ENCODE data around the gene TMEM63C. TPM values are rescaled to one million over a fixed set of nuclear protein-coding genes. Genes with fewer than 3 reads are reported as not detected.
"Not testable (repeated sequence)": the region's sequence is repeated elsewhere in the genome, so short reads cannot be mapped to it uniquely, and the experiment has no call there.

Gene TMEM63C
- total and polyA plus RNA-seq, 8 donors: 0.14 to 8.8 (median 1.4) TPM; not detected in 2

GRCh38 chr14:77276959-77277358 is 95.4 kb downstream of the TMEM63C start:
- intact Hi-C loops (cut with DNase I; ENCODE audit: low total_unique reads): no loop called here
- TF ChIP-seq EP300 (IDR thresholded peaks at IDR 0.05): no peak
- no peak for TF ChIP-seq POLR2AphosphoS5 (IDR thresholded peaks at IDR 0.05)
- H3K27ac ChIP-seq: no peak overlapping the region
- H3K27me3 ChIP-seq: peaks cover 0 to 12% (median 0%) of the 10 kb centered on the region in 3 donors
- no peak overlapping the region for H3K4me3 ChIP-seq
- peaks cover 0 to 6% (median 3%) of the 10 kb centered on the region in 4 donors for H3K9me3 ChIP-seq
- WGBS, 5 donors: 83 to 97% (median 93%) methylated on average over 11 to 12 of the region's 12 CpGs
- DNase-seq: no peak
- peaks cover 20 to 75% (median 57%) of the 10 kb centered on the region in 4 donors for H3K36me3 ChIP-seq
- no peaks in the 10 kb centered on the region for H3K4me1 ChIP-seq

GRCh38 chr14:77278461-77279230 is 97.0 kb downstream of the TMEM63C start:
- Histone ChIP-seq H3K9me3 (peaks cover 0 to 5% (median 2%) of the 10 kb centered on the region in 4 donors), H3K27me3 (no peaks in the 10 kb centered on the region), H3K36me3 (peaks cover 31 to 92% (median 74%) of the 10 kb centered on the region in 4 donors), H3K4me1 (no peaks in the 10 kb centered on the region), H3K4me3 (no peak overlapping the region), H3K27ac (no peak overlapping the region)
- intact Hi-C loops (cut with DNase I; ENCODE audit: low total_unique reads): no loop called here
- TF ChIP-seq EP300 (IDR thresholded peaks at IDR 0.05) (no peak), CTCF (IDR thresholded peaks at IDR 0.05) (no peak), POLR2A (IDR thresholded peaks at IDR 0.05) (no peak), POLR2AphosphoS5 (IDR thresholded peaks at IDR 0.05) (no peak)
- no peak for DNase-seq
- WGBS, 5 donors: 91 to 97% (median 94%) methylated on average over 10 to 14 of the region's 14 CpGs

GRCh38 chr14:77279719-77280118 is 98.1 kb downstream of the TMEM63C start:
- H3K27me3 ChIP-seq: no peaks in the 10 kb centered on the region
- intact Hi-C loops (cut with DNase I; ENCODE audit: low total_unique reads): no loop called here
- no peak overlapping the region for H3K27ac ChIP-seq
- no peaks in the 10 kb centered on the region for H3K4me1 ChIP-seq
- no peak for DNase-seq
- peaks cover 37 to 98% (median 85%) of the 10 kb centered on the region in 4 donors for H3K36me3 ChIP-seq
- no peak overlapping the region for H3K4me3 ChIP-seq
- WGBS, 5 donors: 89 to 97% (median 93%) methylated on average over 12 to 13 of the region's 13 CpGs
- no peak for TF ChIP-seq POLR2AphosphoS5 (IDR thresholded peaks at IDR 0.05)
- H3K9me3 ChIP-seq: no peaks in the 10 kb centered on the region

GRCh38 chr14:77280921-77281320 is 99.3 kb downstream of the TMEM63C start:
- H3K27me3 ChIP-seq; H3K4me3 ChIP-seq; DNase-seq; H3K4me1 ChIP-seq; H3K9me3 ChIP-seq; intact Hi-C loops (cut with DNase I; ENCODE audit: low total_unique reads); H3K27ac ChIP-seq: not testable (repeated sequence)
- peaks cover 46 to 100% (median 97%) of the 10 kb centered on the region in 4 donors for H3K36me3 ChIP-seq
- 96 to 100% (median 98%) methylated on average over 4 of the region's 4 CpGs for WGBS, 5 donors

GRCh38 chr14:77281852-77282410 is 100.3 kb downstream of the TMEM63C start:
- WGBS, 5 donors: 90 to 98% (median 94%) methylated on average over 6 of the region's 6 CpGs
- Histone ChIP-seq H3K36me3 (peaks cover 53 to 100% (median 97%) of the 10 kb centered on the region in 4 donors), H3K4me3 (no peak overlapping the region), H3K27me3 (no peaks in the 10 kb centered on the region), H3K9me3 (no peaks in the 10 kb centered on the region), H3K4me1 (no peaks in the 10 kb centered on the region), H3K27ac (no peak overlapping the region)
- TF ChIP-seq CTCF (IDR thresholded peaks at IDR 0.05) (no peak), POLR2A (IDR thresholded peaks at IDR 0.05) (no peak), EP300 (IDR thresholded peaks at IDR 0.05) (no peak), POLR2AphosphoS5 (IDR thresholded peaks at IDR 0.05) (no peak)
- no peak for DNase-seq
- intact Hi-C loops (cut with DNase I; ENCODE audit: low total_unique reads): no loop called here

GRCh38 chr14:77284066-77284465 is 102.5 kb downstream of the TMEM63C start:
- H3K27ac ChIP-seq: no peak overlapping the region
- H3K27me3 ChIP-seq: no peaks in the 10 kb centered on the region
- TF ChIP-seq CTCF (IDR thresholded peaks at IDR 0.05): no peak
- TF ChIP-seq EP300 (IDR thresholded peaks at IDR 0.05): no peak
- no peak for TF ChIP-seq POLR2AphosphoS5 (IDR thresholded peaks at IDR 0.05)
- TF ChIP-seq POLR2A (IDR thresholded peaks at IDR 0.05): no peak
- H3K4me3 ChIP-seq: no peak overlapping the region
- DNase-seq: no peak
- H3K9me3 ChIP-seq: no peaks in the 10 kb centered on the region
- peaks cover 50 to 100% (median 95%) of the 10 kb centered on the region in 4 donors for H3K36me3 ChIP-seq
- intact Hi-C loops (cut with DNase I; ENCODE audit: low total_unique reads): no loop called here
- H3K4me1 ChIP-seq: no peaks in the 10 kb centered on the region
- WGBS, 5 donors: 29 to 60% (median 42%) methylated on average over 4 of the region's 4 CpGs
